ENCODE measurements around the gene C4orf51. TPM values are rescaled to one million over a fixed set of nuclear protein-coding genes. Genes with fewer than 3 reads are reported as not detected.

C4orf51 gene
- total and polyA plus RNA-seq, 2 donors: not detected

DNA sequence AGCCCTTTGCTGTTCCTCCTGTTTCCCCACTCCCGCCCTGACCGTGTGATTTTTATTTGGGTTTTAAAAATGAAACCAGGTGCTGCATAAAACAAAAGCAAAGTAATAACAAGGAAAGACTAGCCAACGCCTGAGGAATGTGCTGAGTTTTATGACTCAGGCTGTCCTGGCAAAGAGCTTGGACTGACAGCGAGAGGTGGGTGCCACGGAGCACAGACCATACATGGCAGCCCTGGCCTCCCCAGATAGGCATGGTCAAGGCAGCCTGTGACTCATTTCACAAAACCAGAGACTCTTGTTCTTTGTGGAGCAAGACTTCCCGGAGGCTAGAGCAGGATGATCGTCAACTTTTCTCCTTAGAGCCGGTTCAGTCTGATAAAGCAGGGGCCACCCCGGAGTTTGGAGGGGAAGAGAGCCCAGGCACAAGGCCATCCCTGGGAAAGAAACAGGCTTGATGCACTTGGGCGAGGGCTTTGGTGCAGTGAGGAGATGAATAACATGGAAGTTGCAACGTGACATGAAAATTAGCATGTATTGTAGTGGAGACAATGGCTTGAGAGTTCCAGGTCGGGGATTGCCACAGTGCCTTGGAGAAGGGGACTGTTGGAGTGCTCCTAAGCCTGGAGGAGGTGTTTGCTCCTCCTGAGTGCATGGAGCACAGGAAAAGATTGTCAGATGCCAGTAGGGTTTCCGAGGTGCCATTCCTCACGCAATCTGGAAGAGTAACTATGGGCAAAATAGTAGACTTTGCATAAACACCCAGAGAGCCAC, 54.8 kb downstream of the C4orf51 start:
- H3K27ac ChIP-seq (ENCODE audit: low read depth in 1 of 2, low read length in 1 of 2): peak overlapping the region in 1 of 2 donors; percentile 68

DNA sequence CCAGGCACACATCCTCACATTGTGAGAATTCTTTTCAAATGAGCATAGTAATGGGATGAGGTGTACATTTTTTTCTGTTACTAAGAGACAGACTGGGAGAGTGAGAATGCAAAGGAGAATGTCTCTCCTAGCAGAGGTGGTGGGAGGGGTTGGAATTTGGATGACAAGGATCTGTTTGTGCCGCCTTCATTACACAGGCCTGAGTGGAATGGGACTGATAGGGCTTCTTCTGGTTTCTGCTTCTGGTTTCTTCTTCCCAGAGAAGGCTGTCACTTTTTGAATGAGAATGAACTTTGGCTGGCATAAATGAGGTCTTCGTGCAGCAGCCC, 55.4 kb downstream of the C4orf51 start:
- DNase-seq (ENCODE audit: low read depth in 6 of 9, low spot score in 9 of 9): no peak
- Histone ChIP-seq H3K4me3 (ENCODE audit: low read length in 2 of 2) (no peak overlapping the region), H3K36me3 (ENCODE audit: control insufficient read depth in 2 of 2, insufficient read depth in 2 of 2, low read length in 1 of 2) (no peaks in the 10 kb centered on the region), H3K9me3 (ENCODE audit: control insufficient read depth in 2 of 2, insufficient read depth in 1 of 2, low read length in 1 of 2) (no peaks in the 10 kb centered on the region), H3K4me1 (ENCODE audit: control insufficient read depth in 2 of 2, insufficient read depth in 2 of 2, low read length in 2 of 2) (peaks cover 3 to 11% of the 10 kb centered on the region in 2 donors), H3K27ac (ENCODE audit: low read depth in 1 of 2, low read length in 1 of 2) (no peak overlapping the region), H3K27me3 (ENCODE audit: control insufficient read depth in 2 of 2, insufficient read depth in 1 of 2, low read length in 1 of 2) (peaks cover 0 to 2% of the 10 kb centered on the region in 2 donors)
- WGBS: 97% methylated on average over 2 of the region's 2 CpGs

More for the DNA sequence above, 54.8 kb downstream of the C4orf51 start:
- H3K4me3 ChIP-seq (ENCODE audit: low read length in 2 of 2): no peak overlapping the region
- H3K4me1 ChIP-seq (ENCODE audit: control insufficient read depth in 2 of 2, insufficient read depth in 2 of 2, low read length in 2 of 2): peaks cover 3 to 11% of the 10 kb centered on the region in 2 donors
- WGBS: 86% methylated on average over 14 of the region's 14 CpGs
- DNase-seq (ENCODE audit: low read depth in 6 of 9, low spot score in 9 of 9): no peak
- peaks cover 0 to 2% of the 10 kb centered on the region in 2 donors for H3K27me3 ChIP-seq (ENCODE audit: control insufficient read depth in 2 of 2, insufficient read depth in 1 of 2, low read length in 1 of 2)
- H3K9me3 ChIP-seq (ENCODE audit: control insufficient read depth in 2 of 2, insufficient read depth in 1 of 2, low read length in 1 of 2): no peaks in the 10 kb centered on the region
- no peaks in the 10 kb centered on the region for H3K36me3 ChIP-seq (ENCODE audit: control insufficient read depth in 2 of 2, insufficient read depth in 2 of 2, low read length in 1 of 2)

DNA sequence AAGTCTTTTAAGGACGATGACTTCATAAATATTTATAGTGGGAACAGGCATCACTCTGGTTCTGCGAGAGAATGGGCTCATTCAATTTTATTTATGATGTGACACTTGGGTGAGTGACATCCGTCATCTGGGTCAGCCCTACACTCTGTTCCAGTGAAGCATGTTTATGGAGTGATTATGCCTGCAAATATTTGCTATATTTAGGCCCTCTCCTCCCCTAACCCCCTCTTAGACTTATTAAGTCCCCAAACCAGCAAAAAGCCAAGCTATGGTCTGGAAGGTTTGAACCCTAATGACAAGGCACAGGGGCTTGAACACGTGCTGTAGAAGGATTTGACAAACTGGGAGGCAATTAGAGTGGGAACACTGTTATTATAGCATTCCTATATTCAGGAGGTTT, 55.9 kb downstream of the C4orf51 start:
- Histone ChIP-seq H3K27me3 (ENCODE audit: control insufficient read depth in 2 of 2, insufficient read depth in 1 of 2, low read length in 1 of 2) (peaks cover 0 to 2% of the 10 kb centered on the region in 2 donors), H3K27ac (ENCODE audit: low read depth in 1 of 2, low read length in 1 of 2) (no peak overlapping the region), H3K4me1 (ENCODE audit: control insufficient read depth in 2 of 2, insufficient read depth in 2 of 2, low read length in 2 of 2) (peaks cover 3 to 11% of the 10 kb centered on the region in 2 donors), H3K4me3 (ENCODE audit: low read length in 2 of 2) (no peak overlapping the region), H3K36me3 (ENCODE audit: control insufficient read depth in 2 of 2, insufficient read depth in 2 of 2, low read length in 1 of 2) (no peaks in the 10 kb centered on the region), H3K9me3 (ENCODE audit: control insufficient read depth in 2 of 2, insufficient read depth in 1 of 2, low read length in 1 of 2) (no peaks in the 10 kb centered on the region)
- 96% methylated on average over 4 of the region's 4 CpGs for WGBS
- no peak for DNase-seq (ENCODE audit: low read depth in 6 of 9, low spot score in 9 of 9)

DNA sequence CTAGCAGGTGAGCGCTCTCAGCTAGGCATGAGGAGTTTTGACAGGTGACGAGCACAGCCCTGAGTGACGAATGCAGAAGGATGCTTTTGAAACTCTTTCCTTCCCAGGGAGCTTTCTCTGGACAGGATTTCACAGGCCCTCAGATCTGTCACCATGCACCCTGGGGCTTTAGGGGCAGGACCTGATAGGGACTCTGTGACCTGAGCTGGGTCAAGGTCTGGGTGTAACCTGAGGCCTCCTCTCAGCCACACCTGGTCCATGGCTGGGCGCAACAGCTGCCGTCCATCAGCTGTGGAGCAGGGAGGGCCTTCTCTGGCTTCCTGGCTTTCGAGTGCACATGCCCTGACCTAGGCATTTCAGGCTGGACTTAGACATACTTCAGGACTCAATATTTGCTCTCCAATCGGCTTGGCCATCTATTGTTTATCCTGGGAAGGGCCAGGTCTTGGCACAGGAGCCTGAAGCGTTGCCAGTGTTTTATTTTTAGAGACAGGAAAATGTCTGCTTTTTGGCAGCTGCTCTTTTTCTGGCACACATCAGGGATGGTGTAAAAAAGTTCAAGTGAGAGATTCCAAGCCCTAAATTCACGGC, 56.4 kb downstream of the C4orf51 start:
- H3K27ac ChIP-seq (ENCODE audit: low read depth in 1 of 2, low read length in 1 of 2): no peak overlapping the region
- H3K36me3 ChIP-seq (ENCODE audit: control insufficient read depth in 2 of 2, insufficient read depth in 2 of 2, low read length in 1 of 2): no peaks in the 10 kb centered on the region
- H3K4me3 ChIP-seq (ENCODE audit: low read length in 2 of 2): no peak overlapping the region
- 92% methylated on average over 9 of the region's 9 CpGs for WGBS
- no peak for DNase-seq (ENCODE audit: low read depth in 6 of 9, low spot score in 9 of 9)
- H3K9me3 ChIP-seq (ENCODE audit: control insufficient read depth in 2 of 2, insufficient read depth in 1 of 2, low read length in 1 of 2): no peaks in the 10 kb centered on the region
- peaks cover 0 to 2% of the 10 kb centered on the region in 2 donors for H3K27me3 ChIP-seq (ENCODE audit: control insufficient read depth in 2 of 2, insufficient read depth in 1 of 2, low read length in 1 of 2)
- peaks cover 3 to 11% of the 10 kb centered on the region in 2 donors for H3K4me1 ChIP-seq (ENCODE audit: control insufficient read depth in 2 of 2, insufficient read depth in 2 of 2, low read length in 2 of 2)

DNA sequence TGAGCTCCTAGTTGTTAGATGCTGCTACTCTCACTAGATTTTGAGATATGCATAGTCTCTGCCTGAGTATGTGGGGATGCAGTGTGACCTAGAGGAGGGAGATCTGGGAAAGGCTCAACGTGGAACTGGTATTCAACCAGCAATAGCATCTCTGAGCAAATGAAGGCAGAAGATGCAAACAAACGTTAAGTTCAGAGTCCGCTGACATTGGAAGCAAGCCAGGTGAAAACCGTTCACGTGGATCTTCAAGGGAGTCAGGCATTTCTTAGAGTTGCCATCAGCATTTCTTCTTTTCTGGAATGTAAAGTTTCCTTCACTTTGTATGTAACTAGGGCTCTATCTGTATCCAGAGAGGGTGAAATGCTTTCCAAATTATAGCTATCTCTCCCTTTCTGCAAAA, 59.9 kb downstream of the C4orf51 start:
- 92% methylated on average over 5 of the region's 5 CpGs for WGBS
- no peak for DNase-seq (ENCODE audit: low read depth in 6 of 9, low spot score in 9 of 9)
- H3K36me3 ChIP-seq (ENCODE audit: control insufficient read depth in 2 of 2, insufficient read depth in 2 of 2, low read length in 1 of 2): no peaks in the 10 kb centered on the region
- no peak overlapping the region for H3K4me3 ChIP-seq (ENCODE audit: low read length in 2 of 2)
- no peaks in the 10 kb centered on the region for H3K27me3 ChIP-seq (ENCODE audit: control insufficient read depth in 2 of 2, insufficient read depth in 1 of 2, low read length in 1 of 2)
- no peaks in the 10 kb centered on the region for H3K9me3 ChIP-seq (ENCODE audit: control insufficient read depth in 2 of 2, insufficient read depth in 1 of 2, low read length in 1 of 2)
- no peak overlapping the region for H3K27ac ChIP-seq (ENCODE audit: low read depth in 1 of 2, low read length in 1 of 2)
- H3K4me1 ChIP-seq (ENCODE audit: control insufficient read depth in 2 of 2, insufficient read depth in 2 of 2, low read length in 2 of 2): peaks cover 0 to 2% of the 10 kb centered on the region in 2 donors

DNA sequence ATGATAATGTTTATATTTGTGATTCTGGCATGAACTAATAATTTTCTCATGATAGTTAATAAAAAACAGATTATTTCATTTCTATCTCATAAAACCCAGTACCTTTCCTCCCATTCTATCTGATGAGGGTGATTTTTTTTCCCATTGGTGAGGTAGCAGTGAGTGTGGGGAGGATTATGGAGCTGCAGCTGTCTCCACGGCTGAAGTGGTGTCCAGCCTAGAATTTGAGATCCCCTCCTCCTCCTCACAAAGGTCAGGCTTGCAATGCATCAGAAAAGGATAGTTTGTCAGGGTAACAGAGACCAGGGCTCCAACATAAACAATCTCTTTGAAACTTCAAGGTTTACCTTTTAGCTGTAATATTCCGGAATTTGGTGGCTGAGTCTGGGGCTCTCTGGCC, 60.9 kb downstream of the C4orf51 start:
- DNase-seq (ENCODE audit: low read depth in 6 of 9, low spot score in 9 of 9): no peak
- no peaks in the 10 kb centered on the region for H3K36me3 ChIP-seq (ENCODE audit: control insufficient read depth in 2 of 2, insufficient read depth in 2 of 2, low read length in 1 of 2)

DNA sequence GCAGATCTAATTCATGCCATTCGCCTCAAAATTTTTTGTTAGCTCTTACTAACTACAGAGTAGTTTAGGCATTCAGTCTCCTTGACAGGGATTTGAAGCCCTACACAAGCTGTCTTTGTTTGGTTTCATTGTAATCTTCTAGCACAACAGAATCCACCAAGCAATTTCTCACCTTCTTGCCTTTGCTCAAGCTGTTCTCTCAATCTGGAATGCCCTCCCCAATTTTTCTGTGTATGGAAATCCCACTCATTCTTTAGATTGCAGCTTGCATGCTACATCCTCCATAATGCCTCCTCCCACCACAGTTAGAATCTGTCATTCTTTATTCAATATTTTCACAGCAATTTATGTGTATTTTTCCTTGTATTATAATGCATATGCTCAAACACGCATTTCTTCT, 63.7 kb downstream of the C4orf51 start:
- no peaks in the 10 kb centered on the region for H3K4me1 ChIP-seq (ENCODE audit: control insufficient read depth in 2 of 2, insufficient read depth in 2 of 2, low read length in 2 of 2)
- no peak for DNase-seq (ENCODE audit: low read depth in 6 of 9, low spot score in 9 of 9)
- H3K9me3 ChIP-seq (ENCODE audit: control insufficient read depth in 2 of 2, insufficient read depth in 1 of 2, low read length in 1 of 2): no peaks in the 10 kb centered on the region
- WGBS: 98% methylated on average over 2 of the region's 2 CpGs
- no peak overlapping the region for H3K27ac ChIP-seq (ENCODE audit: low read depth in 1 of 2, low read length in 1 of 2)
- H3K36me3 ChIP-seq (ENCODE audit: control insufficient read depth in 2 of 2, insufficient read depth in 2 of 2, low read length in 1 of 2): no peaks in the 10 kb centered on the region
- no peaks in the 10 kb centered on the region for H3K27me3 ChIP-seq (ENCODE audit: control insufficient read depth in 2 of 2, insufficient read depth in 1 of 2, low read length in 1 of 2)
- H3K4me3 ChIP-seq (ENCODE audit: low read length in 2 of 2): no peak overlapping the region

More for the DNA sequence above, 60.9 kb downstream of the C4orf51 start:
- Histone ChIP-seq H3K4me3 (ENCODE audit: low read length in 2 of 2) (no peak overlapping the region), H3K27me3 (ENCODE audit: control insufficient read depth in 2 of 2, insufficient read depth in 1 of 2, low read length in 1 of 2) (no peaks in the 10 kb centered on the region), H3K9me3 (ENCODE audit: control insufficient read depth in 2 of 2, insufficient read depth in 1 of 2, low read length in 1 of 2) (no peaks in the 10 kb centered on the region), H3K27ac (ENCODE audit: low read depth in 1 of 2, low read length in 1 of 2) (no peak overlapping the region), H3K4me1 (ENCODE audit: control insufficient read depth in 2 of 2, insufficient read depth in 2 of 2, low read length in 2 of 2) (peaks cover 0 to 1% of the 10 kb centered on the region in 2 donors)
- WGBS: 94% methylated on average over 2 of the region's 2 CpGs

DNA sequence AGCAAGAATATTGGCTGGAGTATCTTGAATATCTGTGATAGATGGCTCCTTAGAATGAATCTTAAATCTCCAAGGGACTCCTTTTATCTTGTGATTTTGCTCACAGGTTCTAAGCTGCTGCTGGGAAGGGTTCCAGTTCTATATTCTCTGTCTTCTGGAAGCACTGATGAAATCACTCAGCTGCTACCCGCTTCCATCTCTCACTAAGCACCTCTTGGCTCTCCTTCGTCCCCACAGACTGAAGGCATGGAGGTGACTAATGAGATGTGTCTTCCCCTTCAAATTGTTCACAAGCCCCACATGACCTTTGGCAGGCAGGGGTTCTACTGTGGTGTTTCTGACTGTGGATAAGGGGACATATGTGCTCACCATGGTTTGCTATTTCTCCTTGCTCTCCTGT, 75.9 kb downstream of the C4orf51 start:
- H3K4me3 ChIP-seq (ENCODE audit: low read length in 2 of 2): no peak overlapping the region
- H3K27ac ChIP-seq (ENCODE audit: low read depth in 1 of 2, low read length in 1 of 2): no peak overlapping the region
- 95% methylated on average over 2 of the region's 2 CpGs for WGBS
- no peaks in the 10 kb centered on the region for H3K27me3 ChIP-seq (ENCODE audit: control insufficient read depth in 2 of 2, insufficient read depth in 1 of 2, low read length in 1 of 2)
- peaks cover 11 to 19% of the 10 kb centered on the region in 2 donors for H3K36me3 ChIP-seq (ENCODE audit: control insufficient read depth in 2 of 2, insufficient read depth in 2 of 2, low read length in 1 of 2)
- H3K9me3 ChIP-seq (ENCODE audit: control insufficient read depth in 2 of 2, insufficient read depth in 1 of 2, low read length in 1 of 2): peaks cover 0 to 6% of the 10 kb centered on the region in 2 donors
- DNase-seq (ENCODE audit: low read depth in 6 of 9, low spot score in 9 of 9): no peak
- H3K4me1 ChIP-seq (ENCODE audit: control insufficient read depth in 2 of 2, insufficient read depth in 2 of 2, low read length in 2 of 2): no peaks in the 10 kb centered on the region

DNA sequence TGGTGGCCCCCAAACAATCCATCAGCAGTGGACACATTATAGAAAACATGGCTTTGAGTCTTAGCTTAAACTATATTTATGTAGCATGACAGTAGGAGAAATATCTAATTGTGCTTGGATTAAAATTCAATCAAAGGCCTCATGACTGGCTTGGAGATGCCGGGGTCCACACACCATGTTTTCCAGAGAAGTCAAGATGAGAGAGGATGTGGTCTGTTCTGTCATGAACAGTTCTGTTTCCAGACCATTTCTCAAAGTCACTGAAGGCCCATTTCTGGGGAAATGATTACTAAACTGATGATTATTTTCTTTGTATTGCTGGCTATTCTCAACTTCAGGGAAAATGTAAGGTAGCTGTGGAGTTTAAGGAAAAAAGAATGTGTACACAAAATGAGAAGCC, 76.3 kb downstream of the C4orf51 start:
- WGBS: 94% methylated on average over 1 of the region's 1 CpG
- Histone ChIP-seq H3K4me1 (ENCODE audit: control insufficient read depth in 2 of 2, insufficient read depth in 2 of 2, low read length in 2 of 2) (no peaks in the 10 kb centered on the region), H3K36me3 (ENCODE audit: control insufficient read depth in 2 of 2, insufficient read depth in 2 of 2, low read length in 1 of 2) (peaks cover 15 to 23% of the 10 kb centered on the region in 2 donors), H3K4me3 (ENCODE audit: low read length in 2 of 2) (no peak overlapping the region), H3K27ac (ENCODE audit: low read depth in 1 of 2, low read length in 1 of 2) (no peak overlapping the region), H3K27me3 (ENCODE audit: control insufficient read depth in 2 of 2, insufficient read depth in 1 of 2, low read length in 1 of 2) (no peaks in the 10 kb centered on the region), H3K9me3 (ENCODE audit: control insufficient read depth in 2 of 2, insufficient read depth in 1 of 2, low read length in 1 of 2) (peaks cover 0 to 6% of the 10 kb centered on the region in 2 donors)
- no peak for DNase-seq (ENCODE audit: low read depth in 6 of 9, low spot score in 9 of 9)

Data from thymus (tissue), 11 donors.